NK-92 treated with Interleukin-12 subunit alpha and Interleukin-12 subunit beta, amount 100 ng/mL, for 24 hours (cell line): ENCODE measurements around the gene NAT8L.

Experiments used
- DNase-seq: peaks from one replicate; lab custom pipeline; 2025; lab: John Stamatoyannopoulos, UW

Gene NAT8L

GRCh38 chr4:2046031-2046961 is 12.8 kb upstream of the NAT8L start:
- no peak for DNase-seq

GRCh38 chr4:2047031-2047660 is 12.0 kb upstream of the NAT8L start:
- no peak for DNase-seq

GRCh38 chr4:2047781-2048581 is 11.1 kb upstream of the NAT8L start:
- no peak for DNase-seq

GRCh38 chr4:2048831-2049230 is 10.3 kb upstream of the NAT8L start:
- DNase-seq, result no peak

GRCh38 chr4:2049381-2049780 is 9.7 kb upstream of the NAT8L start:
- no peak for DNase-seq

- no peak for DNase-seq
Observed at GRCh38 chr4:2049811-2050210, 9.3 kb upstream of the NAT8L start.

- DNase-seq, result no peak
Observed at GRCh38 chr4:2051086-2051485, 8.0 kb upstream of the NAT8L start.

GRCh38 chr4:2054217-2054616 is 4.9 kb upstream of the NAT8L start:
- no peak for DNase-seq

GRCh38 chr4:2057382-2058065 is 1.6 kb upstream of the NAT8L start:
- no peak for DNase-seq

GRCh38 chr4:2058264-2059045 is 672 bp upstream of the NAT8L start:
- no peak for DNase-seq

- DNase-seq, result no peak
Observed at GRCh38 chr4:2059726-2060602, 837 bp downstream of the NAT8L start.

- DNase-seq, result no peak
Observed at GRCh38 chr4:2060611-2061185, 1.6 kb downstream of the NAT8L start.

GRCh38 chr4:2061186-2062131 is 2.3 kb downstream of the NAT8L start:
- DNase-seq, result no peak

- DNase-seq, result no peak
Observed at GRCh38 chr4:2062168-2062807, 3.2 kb downstream of the NAT8L start.

GRCh38 chr4:2062808-2063524 is 3.8 kb downstream of the NAT8L start:
- DNase-seq, result no peak

GRCh38 chr4:2063557-2064275 is 4.6 kb downstream of the NAT8L start:
- DNase-seq, result no peak
